Endodermal cell (in vitro differentiated cells): ENCODE data around the gene SRD5A3. TPM values are rescaled to one million over a fixed set of nuclear protein-coding genes. Genes with fewer than 3 reads are reported as not detected.

Source experiments
- DNase-seq: peaks from one replicate; pipeline ENCODE4 v3.0.0-alpha.2; 2017
- H3K27ac ChIP-seq: 2 replicates; pipeline ENCODE4 v1.5.1; 2013; ENCODE audit warnings: mild to moderate bottlenecking, low read depth, low read length, moderate library complexity
- H3K27me3 ChIP-seq: 2 replicates; pipeline ENCODE4 v1.6.1; 2013; ENCODE audit warnings: mild to moderate bottlenecking, low read length, moderate library complexity; ENCODE audit not compliant: insufficient read depth, control insufficient read depth, poor library complexity, severe bottlenecking
- H3K36me3 ChIP-seq: 2 replicates; pipeline ENCODE4 v1.7.0; 2013; ENCODE audit warnings: mild to moderate bottlenecking, low read length, moderate library complexity; ENCODE audit not compliant: control insufficient read depth, insufficient read depth
- H3K4me1 ChIP-seq: one replicate; pipeline ENCODE4 v1.7.0; 2013; ENCODE audit warnings: low read length; ENCODE audit not compliant: control insufficient read depth, insufficient read depth
- H3K4me3 ChIP-seq: 2 replicates; pipeline ENCODE4 v1.5.1; 2013; ENCODE audit warnings: mild to moderate bottlenecking, low read length, moderate library complexity
- H3K9ac ChIP-seq: 2 replicates; pipeline ENCODE4 v1.6.1; 2013; ENCODE audit warnings: mild to moderate bottlenecking, low read length, moderate library complexity; ENCODE audit not compliant: poor library complexity, severe bottlenecking; ENCODE audit errors: extremely low read depth
- H3K9me3 ChIP-seq: 2 replicates; pipeline ENCODE4 v1.6.1; 2013; ENCODE audit warnings: mild to moderate bottlenecking, low read length, moderate library complexity; ENCODE audit not compliant: control insufficient read depth
- H3K27ac Mint-ChIP-seq: 2 replicates; pipeline ENCODE4 v1.8.0; 2020; ENCODE audit warnings: mixed read lengths
- H3K27me3 Mint-ChIP-seq: 2 replicates; pipeline ENCODE4 v1.8.0; 2021; ENCODE audit warnings: mild to moderate bottlenecking, mixed read lengths; ENCODE audit not compliant: insufficient read depth
- H3K36me3 Mint-ChIP-seq: 2 replicates; pipeline ENCODE4 v1.8.0; 2020; ENCODE audit warnings: low read depth, mixed read lengths
- H3K4me1 Mint-ChIP-seq: 2 replicates; pipeline ENCODE4 v1.8.0; 2020; ENCODE audit warnings: mixed read lengths
- H3K4me3 Mint-ChIP-seq: 2 replicates; pipeline ENCODE4 v1.8.0; 2020; ENCODE audit warnings: mild to moderate bottlenecking, moderate library complexity, mixed read lengths
- H3K9me3 Mint-ChIP-seq: 2 replicates; pipeline ENCODE4 v1.8.0; 2020; ENCODE audit warnings: mild to moderate bottlenecking, mixed read lengths
- CTCF ChIP-seq: fragments of 200-600 bp; sonication (generic); conservative IDR thresholded peaks from 2 replicates; pipeline ENCODE4 v1.5.0; 2021; ENCODE audit warnings: antibody characterized with exemption, mild to moderate bottlenecking
- WGBS, 2 experiments: methylation state at CpG; one replicate each; pipeline versions ENCODE4 v1.1.5 to v1.1.7; 2013; ENCODE audit warnings: missing lambda C conversion rate in 2 of 2, mixed read lengths in 1 of 2; ENCODE audit not compliant: insufficient coverage in 1 of 2, insufficient read length in 1 of 2; 5-methylcytosine and 5-hydroxymethylcytosine counted together
- total RNA-seq, 2 donors: library from RNA; stranded (reverse); fragmentation: NEBNext Ultra II Directional in 1 of 2; extraction: Animal tissue kit (Norgen Biotek cat#: 25700) in 1 of 2; gene quantifications; 2 replicates in 1 of 2; 3 replicates in 1 of 2; pipeline ENCODE4 v1.2.1, GENCODE V29; 2021

The SRD5A3 gene
- total RNA-seq, 2 donors from 2014 or later = 34.5 to 37.1 TPM

- H3K9me3 Mint-ChIP-seq = no peaks in the 10 kb centered on the region
- H3K27ac Mint-ChIP-seq = no peak overlapping the region
- Histone ChIP-seq H3K36me3 (peaks cover 64% of the 10 kb centered on the region), H3K9me3 (peaks cover 3% of the 10 kb centered on the region), H3K27me3 (no peaks in the 10 kb centered on the region), H3K4me3 (no peak overlapping the region), H3K4me1 (no peaks in the 10 kb centered on the region), H3K9ac (no peak overlapping the region), H3K27ac (no peak overlapping the region)
- WGBS, 2 experiments = 91 to 92% methylated on average over 6 to 8 of the region's 8 CpGs
- no peaks in the 10 kb centered on the region for H3K27me3 Mint-ChIP-seq
- H3K4me1 Mint-ChIP-seq = peaks cover 10% of the 10 kb centered on the region
- H3K36me3 Mint-ChIP-seq = peaks cover 35% of the 10 kb centered on the region
- H3K4me3 Mint-ChIP-seq = no peak overlapping the region
- no peak for TF ChIP-seq CTCF
- no peak for DNase-seq
Measured at GRCh38 chr4:55410431-55410830, 64.4 kb downstream of the SRD5A3 start.

GRCh38 chr4:55411621-55412020, 65.6 kb downstream of the SRD5A3 start:
- Histone ChIP-seq H3K4me1 (no peaks in the 10 kb centered on the region), H3K4me3 (no peak overlapping the region), H3K9ac (no peak overlapping the region), H3K36me3 (peaks cover 64% of the 10 kb centered on the region), H3K9me3 (no peaks in the 10 kb centered on the region), H3K27ac (no peak overlapping the region), H3K27me3 (no peaks in the 10 kb centered on the region)
- H3K9me3 Mint-ChIP-seq = no peaks in the 10 kb centered on the region
- WGBS, 2 experiments = 94 to 96% methylated on average over 6 of the region's 6 CpGs
- H3K4me3 Mint-ChIP-seq = no peak overlapping the region
- no peak overlapping the region for H3K27ac Mint-ChIP-seq
- peaks cover 30% of the 10 kb centered on the region for H3K36me3 Mint-ChIP-seq
- no peaks in the 10 kb centered on the region for H3K27me3 Mint-ChIP-seq
- peaks cover 10% of the 10 kb centered on the region for H3K4me1 Mint-ChIP-seq
- no peak for DNase-seq
- TF ChIP-seq CTCF = no peak

GRCh38 chr4:55416176-55416575, 70.1 kb downstream of the SRD5A3 start:
- H3K36me3 ChIP-seq = peaks cover 79% of the 10 kb centered on the region
- no peaks in the 10 kb centered on the region for H3K4me1 ChIP-seq
- H3K9ac ChIP-seq = no peak overlapping the region
- WGBS, 2 experiments = 94 to 100% methylated on average over 2 to 3 of the region's 3 CpGs
- no peaks in the 10 kb centered on the region for H3K4me1 Mint-ChIP-seq
- H3K4me3 ChIP-seq = no peak overlapping the region
- H3K27me3 ChIP-seq = no peaks in the 10 kb centered on the region
- no peak overlapping the region for H3K27ac ChIP-seq
- H3K27me3 Mint-ChIP-seq = no peaks in the 10 kb centered on the region
- H3K4me3 Mint-ChIP-seq = no peak overlapping the region
- H3K9me3 Mint-ChIP-seq = no peaks in the 10 kb centered on the region
- no peaks in the 10 kb centered on the region for H3K9me3 ChIP-seq
- no peak for TF ChIP-seq CTCF
- peaks cover 51% of the 10 kb centered on the region for H3K36me3 Mint-ChIP-seq
- H3K27ac Mint-ChIP-seq = no peak overlapping the region
- DNase-seq = no peak

Other genes starting within 250 kb of the SRD5A3 start
- gene KDR, start 220.6 kb upstream of the SRD5A3 start, total RNA-seq = 10 to 100 TPM in 1 of 2 donors, 1 to 10 TPM in 1; 2.1 to 14.9 TPM
- 100 to 1,000 TPM in 1 of 2 donors, 10 to 100 TPM in 1; 90.5 to 100 TPM for gene TMEM165, start 49.7 kb downstream of the SRD5A3 start, total RNA-seq
- 10 to 100 TPM; 22.9 to 25.1 TPM for gene CLOCK, start 200.7 kb downstream of the SRD5A3 start, total RNA-seq
- gene PDCL2, start 246.0 kb downstream of the SRD5A3 start, total RNA-seq = not detected